ENCODE results near the gene TMEM266.

TMEM266 gene

DNA sequence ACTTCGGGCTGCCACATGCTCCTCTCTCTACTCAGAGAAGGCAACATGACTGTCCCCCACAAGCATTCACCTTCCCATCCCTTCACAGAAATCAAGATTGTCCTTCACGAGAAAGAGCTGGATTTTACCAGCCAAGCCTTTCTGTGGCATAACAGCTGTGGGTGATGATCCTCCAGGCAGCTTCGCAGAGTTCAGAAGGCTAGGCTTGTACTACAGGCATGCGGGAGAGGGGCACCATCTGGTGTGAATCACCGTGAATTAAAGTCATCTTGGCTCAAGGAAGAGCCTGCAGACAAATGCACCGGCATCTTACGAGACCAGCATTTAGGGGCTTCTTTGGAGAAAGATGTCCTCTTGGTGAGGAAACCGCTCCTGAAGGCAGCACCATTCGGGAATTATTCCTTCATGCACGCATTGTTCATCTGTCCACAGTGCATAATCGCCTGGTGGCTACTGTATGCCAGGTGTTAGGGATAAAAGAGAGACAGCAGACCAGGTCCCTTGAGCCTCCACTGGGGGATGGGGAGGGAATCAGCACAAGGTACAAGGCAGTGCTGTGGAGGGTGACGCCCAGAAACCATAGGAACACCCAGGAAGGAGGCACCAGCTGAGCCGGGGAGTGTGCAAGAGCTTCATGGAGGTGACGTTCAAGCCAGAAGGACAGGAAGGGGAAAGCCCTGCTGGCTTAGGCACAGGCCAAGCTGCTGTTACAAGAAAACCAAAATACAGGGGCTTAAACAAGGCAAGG, 108.6 kb downstream of the TMEM266 start:
- peak; percentile 87 for FAIRE-seq
- TF ChIP-seq, protein P1, sequence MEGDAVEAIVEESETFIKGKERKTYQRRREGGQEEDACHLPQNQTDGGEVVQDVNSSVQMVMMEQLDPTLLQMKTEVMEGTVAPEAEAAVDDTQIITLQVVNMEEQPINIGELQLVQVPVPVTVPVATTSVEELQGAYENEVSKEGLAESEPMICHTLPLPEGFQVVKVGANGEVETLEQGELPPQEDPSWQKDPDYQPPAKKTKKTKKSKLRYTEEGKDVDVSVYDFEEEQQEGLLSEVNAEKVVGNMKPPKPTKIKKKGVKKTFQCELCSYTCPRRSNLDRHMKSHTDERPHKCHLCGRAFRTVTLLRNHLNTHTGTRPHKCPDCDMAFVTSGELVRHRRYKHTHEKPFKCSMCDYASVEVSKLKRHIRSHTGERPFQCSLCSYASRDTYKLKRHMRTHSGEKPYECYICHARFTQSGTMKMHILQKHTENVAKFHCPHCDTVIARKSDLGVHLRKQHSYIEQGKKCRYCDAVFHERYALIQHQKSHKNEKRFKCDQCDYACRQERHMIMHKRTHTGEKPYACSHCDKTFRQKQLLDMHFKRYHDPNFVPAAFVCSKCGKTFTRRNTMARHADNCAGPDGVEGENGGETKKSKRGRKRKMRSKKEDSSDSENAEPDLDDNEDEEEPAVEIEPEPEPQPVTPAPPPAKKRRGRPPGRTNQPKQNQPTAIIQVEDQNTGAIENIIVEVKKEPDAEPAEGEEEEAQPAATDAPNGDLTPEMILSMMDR (IDR thresholded peaks at IDR 0.05; ENCODE audit: insufficient read depth, missing control alignments), result no peak
- DNase-seq (ENCODE audit: insufficient read length, low spot score), result no peak

DNA sequence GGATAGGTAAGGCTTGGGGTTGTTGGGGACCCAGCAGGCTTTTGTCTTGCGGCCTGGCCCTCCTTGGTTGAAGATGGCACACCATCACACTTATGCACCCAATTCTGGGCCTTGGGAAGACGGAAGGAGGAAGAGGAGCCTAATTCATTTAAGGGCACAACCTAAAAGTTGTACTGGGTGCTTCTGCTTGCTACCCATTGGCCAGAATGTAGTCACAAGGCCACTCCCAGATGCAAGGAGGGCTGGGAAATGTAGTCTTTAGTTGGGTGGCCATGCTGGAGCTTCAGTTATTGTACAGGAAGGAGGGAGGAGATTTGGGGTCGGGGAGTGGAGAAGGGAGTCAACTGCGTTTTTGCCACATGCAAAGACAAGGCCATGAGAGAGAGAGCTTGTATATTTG, 109.2 kb downstream of the TMEM266 start:
- FAIRE-seq (no peak), DNase-seq (ENCODE audit: insufficient read length, low spot score) (no peak)
- TF ChIP-seq, protein P1 (IDR thresholded peaks at IDR 0.05; ENCODE audit: insufficient read depth, missing control alignments), result no peak

- FAIRE-seq, result no peak
- TF ChIP-seq, protein P1 (IDR thresholded peaks at IDR 0.05; ENCODE audit: insufficient read depth, missing control alignments), result no peak
- no peak for DNase-seq (ENCODE audit: insufficient read length, low spot score)
Measured at GRCh38 chr15:76169911-76170800, 110.4 kb downstream of the TMEM266 start.

DNA sequence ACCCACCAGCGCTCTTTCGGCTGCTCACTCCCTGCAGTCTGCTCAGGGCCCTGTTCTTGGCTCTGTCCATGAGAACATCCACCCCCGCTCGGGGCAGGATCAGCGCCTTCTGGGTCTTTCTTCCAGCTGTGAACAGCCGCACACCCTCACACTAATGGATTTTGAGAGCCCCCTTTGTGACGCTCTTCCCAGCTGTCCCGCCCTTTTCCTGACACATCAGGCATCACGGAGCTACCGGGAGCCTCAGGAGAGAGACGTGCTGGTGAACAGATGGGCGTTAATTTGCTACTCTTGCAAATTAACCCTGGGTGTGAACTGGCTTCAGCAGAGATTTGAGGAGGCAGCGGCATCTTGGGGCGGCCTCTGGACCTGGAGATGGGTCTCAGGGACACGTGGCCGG, 113.0 kb downstream of the TMEM266 start:
- TF ChIP-seq, protein P1 (IDR thresholded peaks at IDR 0.05; ENCODE audit: insufficient read depth, missing control alignments), result no peak
- FAIRE-seq (no peak), DNase-seq (ENCODE audit: insufficient read length, low spot score) (no peak)

DNA sequence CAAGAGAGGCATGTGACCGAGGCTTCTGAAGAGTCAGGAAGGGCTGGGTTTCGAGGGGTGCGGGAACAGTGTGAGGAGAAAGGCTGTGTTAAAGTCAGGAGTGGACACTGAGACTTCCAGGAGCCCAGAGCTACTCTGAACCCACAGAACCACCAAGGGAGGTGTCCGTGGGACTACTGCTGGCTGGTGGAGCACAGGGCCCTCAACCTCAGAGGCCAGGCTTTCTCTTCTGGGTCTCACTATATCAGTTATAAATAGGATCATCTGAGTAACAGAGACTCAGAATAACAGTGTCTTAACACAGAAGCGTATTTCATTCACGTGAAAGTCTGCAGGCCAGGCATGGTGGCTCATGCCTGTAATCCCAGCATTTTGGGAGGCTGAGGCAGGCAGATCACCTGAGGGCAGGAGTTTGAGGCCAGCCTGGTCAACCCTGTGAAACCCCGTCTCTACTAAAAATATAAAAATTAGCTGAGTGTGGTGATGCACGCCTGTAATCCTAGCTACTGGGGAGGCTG, 113.6 kb downstream of the TMEM266 start:
- TF ChIP-seq, protein P1 (IDR thresholded peaks at IDR 0.05; ENCODE audit: insufficient read depth, missing control alignments), result no peak
- FAIRE-seq (no peak), DNase-seq (ENCODE audit: insufficient read length, low spot score) (no peak)

- no peak for DNase-seq (ENCODE audit: insufficient read length, low spot score)
- TF ChIP-seq, protein P1 (IDR thresholded peaks at IDR 0.05; ENCODE audit: insufficient read depth, missing control alignments), result no peak
- no peak for FAIRE-seq
Measured at GRCh38 chr15:76174654-76175053, 114.9 kb downstream of the TMEM266 start.

All from D721Med (cell line).